ENCODE measurements around the gene TMEM266.
A peak's percentile ranks its signal among the peaks of the same experiment; 100 is the strongest.
"Not testable (repeated sequence)": the region's sequence is repeated elsewhere in the genome, so short reads cannot be mapped to it uniquely, and the experiment has no call there.

Gene TMEM266

DNA sequence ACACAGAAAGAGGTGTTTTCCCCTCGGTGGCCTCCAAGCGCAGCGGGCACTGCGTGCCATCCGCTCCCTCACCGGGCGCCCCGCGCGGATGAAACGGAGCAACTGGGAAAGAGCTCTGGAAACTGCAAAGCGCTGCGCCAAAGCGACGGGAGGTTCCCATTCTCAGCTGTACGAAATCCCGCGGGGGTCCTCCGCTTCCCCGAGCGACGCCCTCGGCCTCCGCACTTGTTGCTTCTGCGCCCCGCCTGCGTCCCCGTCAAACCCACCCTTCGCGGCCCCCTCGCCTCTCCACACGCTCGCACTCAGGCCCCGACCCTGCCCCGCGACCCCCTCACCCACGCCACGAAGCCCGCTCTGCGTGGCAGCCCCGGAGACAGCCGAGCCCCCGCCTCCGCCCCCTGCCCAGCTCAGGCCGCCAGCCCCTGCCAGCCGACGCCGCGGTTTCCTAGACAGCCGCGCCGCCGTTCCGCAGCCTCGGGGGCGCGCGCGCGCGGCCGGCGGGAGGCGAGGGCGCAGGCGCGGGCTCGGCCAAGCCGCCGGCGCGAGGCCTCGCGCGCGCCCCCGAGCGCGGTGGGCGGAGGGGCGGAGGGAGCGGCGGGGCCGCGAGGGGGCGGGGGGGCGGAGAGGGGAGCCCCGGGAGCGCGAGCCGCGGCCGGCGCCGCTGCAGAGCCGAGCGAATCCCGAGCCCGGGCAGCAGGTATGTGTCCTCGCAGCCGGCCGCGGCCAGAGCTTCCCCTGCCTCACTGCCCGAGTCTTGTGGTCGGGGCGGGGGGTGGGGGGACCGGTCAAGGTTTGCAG lies at the start of gene TMEM266:
Gene TMEM266 (plus strand): TSS at position 666 of the 798 bp plus-strand sequence. CDS start 74,279 bp downstream, outside the sequence.
- no peak for FAIRE-seq

GRCh38 chr15:76010613-76011012 lies 49.2 kb upstream of the TMEM266 start:
- FAIRE-seq = no peak

- FAIRE-seq = peak; percentile 45
These were observed 47.9 kb upstream of the TMEM266 start, which contains the start of gene NRG4 for GRCh38 chr15:76011627-76012551. TSS of gene NRG4 (minus strand) at chr15:76012424. CDS start at chr15:76011230, 1,194 bp downstream.

DNA sequence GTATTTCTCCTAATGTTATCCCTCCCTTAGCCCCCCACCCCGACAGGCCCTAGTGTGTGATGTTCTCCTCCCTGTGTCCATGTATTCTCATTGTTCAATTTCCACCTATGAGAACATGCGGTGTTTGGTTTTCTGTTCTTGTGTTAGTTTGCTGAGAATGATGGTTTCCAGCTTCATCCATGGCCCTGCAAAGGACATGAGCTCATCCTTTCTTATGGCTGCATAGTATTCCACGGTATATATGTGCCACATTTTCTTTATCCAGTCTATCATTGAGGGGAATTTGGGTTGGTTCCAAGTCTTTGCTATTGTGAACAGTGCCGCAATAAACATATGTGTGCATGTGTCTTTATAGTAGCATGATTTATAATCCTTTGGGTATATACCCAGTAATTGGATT lies 46.3 kb upstream of the TMEM266 start:
- FAIRE-seq = not testable (repeated sequence)

DNA sequence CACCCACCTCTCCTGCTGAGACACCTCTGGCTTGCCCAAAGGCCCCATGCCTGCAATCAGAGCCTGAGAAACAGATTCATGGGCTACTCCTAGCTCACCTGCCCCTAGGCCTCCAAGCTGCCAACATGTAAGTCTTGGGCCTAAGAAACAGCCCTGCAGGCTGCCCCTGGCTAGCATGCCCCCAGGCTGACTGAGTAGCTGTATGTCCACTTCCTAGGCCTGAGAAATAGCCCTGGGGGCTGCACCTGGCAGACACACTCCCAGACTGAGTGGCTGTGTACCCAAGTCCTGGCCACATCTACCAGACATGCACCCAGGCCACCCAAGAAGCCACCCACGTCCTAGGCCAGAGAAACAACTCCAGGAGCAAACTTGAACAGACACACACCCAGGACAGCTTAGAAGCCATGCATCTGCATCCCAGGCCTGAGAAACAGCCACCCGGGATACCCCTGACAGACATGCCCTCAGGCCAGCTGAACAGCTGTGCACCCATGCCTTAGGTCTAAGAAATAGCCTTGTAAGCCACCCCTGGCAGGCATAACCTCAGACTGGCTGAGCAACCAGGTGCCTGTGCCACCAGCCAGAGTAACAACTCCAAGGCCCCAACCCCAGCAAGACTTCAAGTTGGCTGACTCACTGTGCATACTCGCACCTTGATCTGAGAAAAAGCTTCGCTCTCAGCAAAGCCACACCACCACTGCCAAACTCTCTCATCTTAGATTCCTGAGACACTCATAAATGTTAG lies 35.6 kb upstream of the TMEM266 start:
- no peak for FAIRE-seq

GRCh38 chr15:76032046-76032445 lies 27.7 kb upstream of the TMEM266 start:
- FAIRE-seq = no peak

DNA sequence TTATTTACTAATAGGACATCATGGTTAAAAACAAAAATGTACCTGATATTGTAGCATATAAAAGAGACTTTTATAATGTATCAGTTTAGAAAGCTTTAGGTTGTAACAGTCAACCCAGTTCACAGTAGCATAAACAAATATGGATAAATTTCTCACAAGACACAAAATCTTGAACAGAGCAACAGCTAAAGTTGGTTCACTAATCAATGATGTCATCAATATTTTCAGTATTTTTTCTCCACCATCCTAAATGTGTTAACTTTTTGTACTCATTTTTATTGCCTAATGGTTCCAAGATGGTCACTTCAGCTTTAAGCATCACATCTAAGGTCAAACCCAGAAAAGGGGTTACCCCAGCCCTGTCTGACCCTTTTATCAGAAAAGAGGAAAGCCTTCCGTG lies 26.3 kb upstream of the TMEM266 start:
- FAIRE-seq = no peak

DNA sequence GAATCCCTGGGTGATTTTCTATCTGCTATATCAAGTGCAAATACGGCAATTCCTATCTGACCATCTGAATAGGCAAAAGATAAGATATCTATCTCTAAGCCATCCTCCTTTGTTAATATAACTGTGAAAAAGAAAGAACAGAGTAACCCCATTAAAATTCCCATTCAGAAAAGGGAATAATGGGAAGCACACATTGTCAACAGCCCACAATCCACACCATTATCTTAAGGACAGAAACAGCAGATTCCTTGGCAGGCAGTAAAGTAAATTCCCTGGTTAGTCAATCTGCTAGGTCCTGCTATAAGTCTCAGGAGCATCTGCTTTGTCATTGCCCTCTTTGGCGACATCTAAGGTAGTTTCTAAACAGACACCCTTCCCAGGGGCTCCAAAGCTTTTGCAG lies 25.7 kb upstream of the TMEM266 start:
- no peak for FAIRE-seq

DNA sequence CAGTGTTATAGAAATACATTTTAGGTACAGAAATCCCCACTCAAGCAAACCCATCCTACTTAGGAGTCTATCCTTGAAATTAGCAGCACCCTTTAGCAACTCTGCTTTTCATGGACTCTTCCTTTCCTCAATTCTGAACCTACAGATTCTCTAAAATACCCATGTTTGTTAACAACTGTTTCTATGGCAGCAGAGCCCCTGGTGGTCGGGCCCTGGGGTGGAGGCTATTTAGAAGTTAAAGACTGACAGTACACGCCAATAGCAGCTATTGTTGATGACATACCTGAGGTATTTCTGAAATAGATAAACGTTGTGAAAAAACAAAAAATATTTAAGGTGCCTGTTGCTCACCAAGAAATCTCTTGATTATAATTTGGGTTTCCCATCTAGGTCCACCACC lies 24.2 kb upstream of the TMEM266 start:
- FAIRE-seq = no peak

DNA sequence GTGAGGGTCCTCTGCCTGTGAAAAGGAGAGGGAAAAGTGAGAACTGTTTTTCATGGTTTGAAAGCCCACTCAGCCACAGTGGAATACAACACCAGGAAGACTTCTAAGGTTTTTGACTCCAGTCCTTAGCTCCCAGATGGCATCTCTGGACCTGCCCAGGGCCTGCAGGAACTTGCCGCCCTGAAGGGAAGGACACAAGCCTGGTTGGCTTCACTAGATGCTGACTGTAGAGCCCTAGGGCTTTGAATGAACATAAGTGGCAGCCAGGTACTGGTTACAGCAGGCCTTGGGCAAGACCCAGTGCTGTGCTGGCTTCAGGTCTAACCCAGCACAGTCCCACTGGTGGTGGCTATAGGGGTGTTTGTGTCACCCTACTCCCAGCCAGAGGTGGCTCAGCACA lies 21.3 kb upstream of the TMEM266 start:
- no peak for FAIRE-seq

DNA sequence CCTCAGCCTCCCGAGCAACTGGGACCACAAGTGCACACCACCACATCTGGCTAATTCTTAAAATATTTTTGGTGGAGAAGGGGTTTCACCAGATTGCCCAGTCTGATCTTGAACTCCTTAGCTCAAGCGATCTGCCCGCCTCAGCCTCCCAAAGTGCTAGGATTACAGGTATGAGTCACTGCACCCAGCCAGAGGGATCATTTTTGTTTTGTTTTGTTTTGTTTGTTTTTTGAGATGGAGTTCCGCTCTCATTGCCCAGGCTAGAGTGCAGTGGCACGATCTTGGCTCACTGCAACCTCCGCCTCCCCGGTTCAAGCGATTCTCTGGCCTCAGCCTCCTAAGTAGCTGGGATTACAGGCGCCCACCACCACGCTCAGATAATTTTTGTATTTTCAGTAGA lies 5.6 kb upstream of the TMEM266 start:
- FAIRE-seq = not testable (repeated sequence)

- FAIRE-seq = no peak
These were observed 2.9 kb upstream of the TMEM266 start for GRCh38 chr15:76056931-76057330.

- peak; percentile 65 for FAIRE-seq
These were observed 2.3 kb upstream of the TMEM266 start for GRCh38 chr15:76057332-76058000.

- FAIRE-seq = no peak
These were observed 968 bp upstream of the TMEM266 start for GRCh38 chr15:76058714-76059319.

DNA sequence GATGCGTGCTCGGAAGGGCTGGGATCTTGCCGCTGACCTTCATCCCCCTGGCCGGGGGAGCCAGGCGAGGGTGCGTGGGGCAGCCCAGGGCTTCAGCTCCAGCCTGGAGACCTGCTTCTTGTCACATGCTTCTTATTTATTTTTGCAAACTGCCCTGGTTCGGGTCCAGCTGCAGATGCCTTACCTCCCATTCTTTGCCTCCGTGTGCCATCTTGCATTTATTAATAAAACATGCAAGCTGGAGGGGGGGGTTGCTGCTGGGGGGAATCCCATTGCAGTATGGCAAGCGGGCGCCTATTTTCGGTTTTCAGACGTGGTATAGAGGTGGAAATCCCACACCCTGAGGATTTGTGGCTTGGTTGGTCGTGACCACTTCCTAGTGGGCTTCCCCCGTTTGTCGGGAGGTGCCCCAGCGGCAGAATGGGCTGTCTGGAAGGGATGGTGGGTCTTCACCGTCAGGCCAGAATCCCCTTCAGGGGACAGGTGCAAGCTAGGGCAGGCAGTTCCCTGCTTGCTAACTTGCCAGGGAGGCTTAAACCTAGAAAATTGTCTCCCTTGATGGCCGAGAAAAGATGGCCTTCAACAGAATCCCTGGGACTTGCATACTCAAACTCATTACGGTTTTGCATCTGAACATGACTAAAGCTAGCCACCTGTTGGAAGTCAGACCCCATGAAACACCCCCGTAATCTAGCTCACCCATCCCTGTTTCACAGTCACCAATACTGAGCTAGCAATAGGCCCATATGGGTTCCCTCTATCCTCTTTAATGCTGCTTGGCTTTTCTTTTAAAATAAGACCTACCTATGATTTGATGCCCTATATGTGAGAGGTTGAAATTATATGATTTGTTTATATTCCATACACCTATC lies 569 bp downstream of the TMEM266 start:
- FAIRE-seq = no peak

DNA sequence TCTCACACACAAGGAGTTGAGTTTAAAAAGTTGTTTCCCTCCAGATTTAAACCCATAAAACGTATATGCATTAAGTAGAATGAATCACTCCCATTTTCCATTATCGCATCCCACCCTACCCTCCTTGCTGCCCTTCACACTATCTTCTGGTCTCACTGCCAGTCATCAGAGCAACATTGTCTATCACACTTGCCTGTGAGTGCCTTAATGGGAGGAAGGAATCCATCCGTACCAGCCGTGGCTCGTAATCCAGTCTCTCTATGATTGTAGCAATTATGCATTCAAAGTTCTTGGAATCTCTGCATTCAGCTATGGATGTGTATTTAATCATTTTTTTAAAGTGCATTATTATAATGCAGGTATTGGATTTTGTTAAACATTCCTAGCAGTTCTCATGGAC lies 1.9 kb downstream of the TMEM266 start:
- no peak for FAIRE-seq

GRCh38 chr15:76062286-76062685 lies 2.5 kb downstream of the TMEM266 start:
- FAIRE-seq = no peak

- no peak for FAIRE-seq
These were observed 4.6 kb downstream of the TMEM266 start for GRCh38 chr15:76064375-76064774.

- no peak for FAIRE-seq
These were observed 5.5 kb downstream of the TMEM266 start for GRCh38 chr15:76065245-76065644.

- FAIRE-seq = no peak
These were observed 6.0 kb downstream of the TMEM266 start for GRCh38 chr15:76065793-76066192.

- no peak for FAIRE-seq
These were observed 10.4 kb downstream of the TMEM266 start for GRCh38 chr15:76070192-76070591.
